ENCODE data around the gene NNMT. TPM values are rescaled to one million over a fixed set of nuclear protein-coding genes. Genes with fewer than 3 reads are reported as not detected.

The NNMT gene
- total RNA-seq, 1 experiment from 2014 or later = not detected

DNA sequence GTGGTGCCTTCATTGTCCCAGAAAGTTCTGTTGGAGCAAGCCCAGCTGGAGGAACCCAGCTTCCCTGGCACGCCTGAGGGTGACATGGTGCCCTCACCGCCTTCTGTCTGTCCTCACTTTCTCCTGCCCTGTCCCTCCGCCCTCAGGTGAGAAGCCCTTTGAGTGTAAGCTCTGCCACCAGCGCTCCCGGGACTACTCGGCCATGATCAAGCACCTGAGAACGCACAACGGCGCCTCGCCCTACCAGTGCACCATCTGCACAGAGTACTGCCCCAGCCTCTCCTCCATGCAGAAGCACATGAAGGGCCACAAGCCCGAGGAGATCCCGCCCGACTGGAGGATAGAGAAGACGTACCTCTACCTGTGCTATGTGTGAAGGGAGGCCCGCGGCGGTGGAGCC is 46.0 kb upstream of the NNMT start:
- Histone ChIP-seq H3K4me1 (ENCODE audit: insufficient read depth, low read length) (0 out of 2 replicates have a peak, but pooled peaks cover 3% of the 10 kb centered on the region), H3K56ac (ENCODE audit: insufficient read length, low read depth, low read length) (no peak overlapping the region), H3K23ac (ENCODE audit: insufficient read length, low read depth, low read length) (no peak overlapping the region), H2AK5ac (ENCODE audit: insufficient read length, low read length) (no peak overlapping the region), H3K27ac (ENCODE audit: insufficient read length, low read depth, low read length) (no peak overlapping the region), H2BK12ac (ENCODE audit: insufficient read length, low read depth, low read length) (no peak overlapping the region), H3K79me2 (ENCODE audit: insufficient read depth, low read length) (no peaks in the 10 kb centered on the region), H3K27me3 (ENCODE audit: insufficient read depth, low read length) (no peaks in the 10 kb centered on the region), H3K9me3 (ENCODE audit: control insufficient read depth, low read depth, low read length) (no peaks in the 10 kb centered on the region), H3K4ac (ENCODE audit: low read depth, low read length) (no peak overlapping the region), H2BK20ac (ENCODE audit: low read depth, low read length, poor library complexity, severe bottlenecking) (no peak overlapping the region), H3K18ac (ENCODE audit: insufficient read length, low read depth, low read length) (no peak overlapping the region), H2AFZ (ENCODE audit: low read length) (no peak overlapping the region), H3K9ac (ENCODE audit: extremely low read depth, insufficient read length, low read length) (no peak overlapping the region), H4K20me1 (ENCODE audit: control insufficient read depth, insufficient read depth, insufficient read length) (no peaks in the 10 kb centered on the region), H4K91ac (ENCODE audit: insufficient read length, low read depth, low read length) (no peak overlapping the region), H4K8ac (replicated peaks; ENCODE audit: insufficient read length, low read depth, low read length) (no peak overlapping the region), H3K14ac (ENCODE audit: insufficient read depth, low read length) (no peak overlapping the region; the same call in 1 of the 2 replicates), H3K79me1 (ENCODE audit: insufficient read depth, low read depth, low read length, poor library complexity, severe bottlenecking) (no peaks in the 10 kb centered on the region), H2BK120ac (ENCODE audit: low read depth, low read length, poor library complexity, severe bottlenecking) (no peak overlapping the region), H3K23me2 (ENCODE audit: insufficient read length, low read depth, low read length, poor library complexity, severe bottlenecking) (no peaks in the 10 kb centered on the region), H3T11ph (ENCODE audit: low read length) (no peak overlapping the region), H4K5ac (ENCODE audit: insufficient read length, low read depth, low read length) (no peak overlapping the region), H2BK15ac (ENCODE audit: low read depth, low read length) (no peak overlapping the region), H2BK5ac (ENCODE audit: insufficient read length, low read length) (no peak overlapping the region), H3K4me2 (ENCODE audit: insufficient read depth, insufficient read length, low read length) (no peak overlapping the region)
- Mint-ChIP-seq H3K9me3 (no peaks in the 10 kb centered on the region; a peak in 1 of 5 replicates), H3K4me1 (peaks cover 8 to 25% of the 10 kb centered on the region in 2 experiments), H3K36me3 (ENCODE audit: insufficient read depth in 1 of 3, low read depth in 3 of 3) (no peaks in the 10 kb centered on the region), H3K4me3 (no peak overlapping the region), H3K27ac (no peak overlapping the region; a peak in 1 of 7 replicates), H3K27me3 (ENCODE audit: low read depth) (peaks cover 15% of the 10 kb centered on the region)
- no peak for DNase-seq
- WGBS (ENCODE audit: extremely low coverage, insufficient read length, low lambda C conversion rate) = no CpG with 5 or more reads among the region's 17 CpGs
- TF ChIP-seq CTCF (conservative IDR thresholded peaks at IDR 0.05) = no peak
